Mesodermal cell (in vitro differentiated cells): ENCODE measurements around the gene EPSTI1.

Experiments used
- H3K27ac ChIP-seq: 2 replicates; pipeline ENCODE4 v1.7.0; 2013; ENCODE audit warnings: mild to moderate bottlenecking, low read depth, low read length, moderate library complexity; ENCODE audit not compliant: severe bottlenecking
- H3K36me3 ChIP-seq: 2 replicates; pipeline ENCODE4 v1.7.1; 2013; ENCODE audit warnings: mild to moderate bottlenecking, low read length, moderate library complexity; ENCODE audit not compliant: control insufficient read depth, insufficient read depth
- H3K4me1 ChIP-seq: one replicate; pipeline ENCODE4 v1.7.1; 2013; ENCODE audit warnings: mild to moderate bottlenecking, low read length; ENCODE audit not compliant: insufficient read depth, control insufficient read depth, poor library complexity, severe bottlenecking
- H3K4me3 ChIP-seq: 2 replicates; pipeline ENCODE4 v1.7.0; 2013; ENCODE audit warnings: low read length, control low read depth, mild to moderate bottlenecking; ENCODE audit not compliant: insufficient read depth, poor library complexity, severe bottlenecking; ENCODE audit errors: extremely low read depth
- H3K9me3 ChIP-seq: 2 replicates; pipeline ENCODE4 v1.7.1; 2013; ENCODE audit warnings: mild to moderate bottlenecking, low read length, moderate library complexity; ENCODE audit not compliant: control insufficient read depth
- WGBS, 2 experiments: methylation state at CpG; one replicate each; pipeline ENCODE4 v1.1.5; 2013; ENCODE audit warnings: missing lambda C conversion rate in 2 of 2; ENCODE audit not compliant: insufficient coverage in 2 of 2; 5-methylcytosine and 5-hydroxymethylcytosine counted together

The EPSTI1 gene

DNA sequence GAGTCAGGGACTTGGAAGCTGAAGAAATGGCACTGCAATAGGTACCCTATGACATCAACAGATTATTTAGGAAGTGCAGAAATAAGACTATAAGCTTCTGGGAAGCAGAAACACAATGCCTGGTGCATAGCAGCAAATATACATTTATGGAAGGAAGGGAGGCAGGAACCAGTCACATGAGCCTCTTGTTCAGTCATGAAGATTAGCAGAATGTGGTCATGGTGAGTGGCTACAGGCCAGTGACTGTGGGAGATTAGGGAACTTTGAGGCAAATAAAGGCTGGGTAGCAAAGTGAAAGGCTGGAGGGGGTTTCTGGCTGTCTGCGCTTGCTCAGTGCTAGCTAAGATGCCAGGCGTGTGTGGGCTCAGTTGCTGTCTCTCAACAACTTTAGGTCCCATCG lies 96.3 kb downstream of the EPSTI1 start:
- H3K4me1 ChIP-seq: no peaks in the 10 kb centered on the region
- H3K27ac ChIP-seq: no peak overlapping the region
- no peaks in the 10 kb centered on the region for H3K9me3 ChIP-seq
- H3K36me3 ChIP-seq: no peaks in the 10 kb centered on the region
- 89 to 100% methylated on average over 3 of the region's 3 CpGs for WGBS, 2 experiments
- H3K4me3 ChIP-seq: no peak overlapping the region

DNA sequence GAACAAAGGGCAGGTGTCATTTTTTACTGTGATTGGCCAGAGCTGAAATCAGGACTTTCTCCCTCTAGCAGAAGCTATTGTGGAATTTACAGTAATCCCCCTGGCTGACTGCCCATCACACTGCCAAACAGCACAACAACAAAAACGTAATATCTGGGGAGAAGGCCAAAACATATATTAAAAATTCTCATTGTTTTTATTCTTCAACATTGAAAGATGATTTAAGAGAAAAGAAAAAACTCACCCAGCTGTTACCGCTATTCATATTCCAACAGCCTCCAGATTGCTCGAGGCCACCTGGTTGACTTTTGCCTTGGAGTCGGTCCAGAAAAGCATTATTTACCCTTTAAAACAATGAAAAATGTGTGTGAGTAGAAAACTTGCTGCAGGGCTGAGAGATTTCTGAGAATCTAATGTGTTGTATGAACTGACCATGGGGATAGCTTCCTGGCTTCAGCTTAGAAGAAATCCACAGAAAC lies 97.2 kb downstream of the EPSTI1 start:
- no CpG with 5 or more reads among the region's 4 CpGs for WGBS, 2 experiments
- Histone ChIP-seq H3K4me1 (no peaks in the 10 kb centered on the region), H3K4me3 (no peak overlapping the region), H3K9me3 (no peaks in the 10 kb centered on the region), H3K36me3 (no peaks in the 10 kb centered on the region), H3K27ac (no peak overlapping the region)

DNA sequence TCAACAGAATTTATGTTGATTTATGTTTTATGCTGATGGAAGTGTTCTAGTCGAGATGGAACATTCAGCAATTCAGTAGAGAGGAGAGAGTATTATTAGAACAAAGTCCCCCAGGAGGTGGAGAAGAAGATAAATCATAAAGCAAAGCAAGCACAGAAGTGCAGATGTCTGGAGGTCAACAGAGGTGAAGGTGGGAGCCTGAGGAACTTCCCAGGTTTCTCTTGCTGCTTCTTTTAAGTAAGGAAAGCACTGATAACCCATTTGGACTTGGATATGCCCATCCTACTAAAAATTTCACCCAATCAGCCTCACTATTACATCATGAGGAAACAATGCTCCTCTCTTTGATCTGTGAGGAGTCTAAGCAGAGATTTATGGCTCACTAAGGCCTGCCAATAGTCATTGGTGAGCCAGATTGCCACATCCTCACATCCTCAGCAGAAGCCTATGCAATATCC lies 98.8 kb downstream of the EPSTI1 start:
- no peak overlapping the region for H3K27ac ChIP-seq
- no peaks in the 10 kb centered on the region for H3K4me1 ChIP-seq
- H3K9me3 ChIP-seq: no peaks in the 10 kb centered on the region
- no peaks in the 10 kb centered on the region for H3K36me3 ChIP-seq
- H3K4me3 ChIP-seq: no peak overlapping the region
- WGBS, 2 experiments: 87% methylated on average over 1 of the region's 1 CpG; no CpG with 5 or more reads in 1 of the 2 experiments

DNA sequence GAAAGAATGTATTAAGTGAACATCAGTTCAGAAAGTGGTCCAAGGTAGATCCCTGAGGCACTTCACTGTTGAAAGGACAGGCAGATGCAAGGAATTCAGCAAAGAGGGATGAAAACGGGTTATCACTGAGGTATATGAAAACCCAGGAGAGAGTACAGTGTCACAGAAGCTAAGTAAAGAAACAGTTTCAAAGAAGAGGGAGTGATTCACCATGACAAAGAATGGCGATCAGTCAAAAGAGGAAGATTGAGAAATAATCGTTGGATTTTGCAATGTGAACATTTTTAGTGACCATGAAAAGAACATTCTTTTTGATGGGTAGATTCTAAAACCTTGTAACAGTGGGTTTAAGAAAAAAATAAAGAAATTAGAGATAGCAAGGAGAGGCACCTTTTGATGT lies 99.3 kb downstream of the EPSTI1 start:
- Histone ChIP-seq H3K9me3 (no peaks in the 10 kb centered on the region), H3K27ac (no peak overlapping the region), H3K4me3 (no peak overlapping the region), H3K36me3 (no peaks in the 10 kb centered on the region), H3K4me1 (no peaks in the 10 kb centered on the region)
- 89 to 93% methylated on average over 3 of the region's 3 CpGs for WGBS, 2 experiments

DNA sequence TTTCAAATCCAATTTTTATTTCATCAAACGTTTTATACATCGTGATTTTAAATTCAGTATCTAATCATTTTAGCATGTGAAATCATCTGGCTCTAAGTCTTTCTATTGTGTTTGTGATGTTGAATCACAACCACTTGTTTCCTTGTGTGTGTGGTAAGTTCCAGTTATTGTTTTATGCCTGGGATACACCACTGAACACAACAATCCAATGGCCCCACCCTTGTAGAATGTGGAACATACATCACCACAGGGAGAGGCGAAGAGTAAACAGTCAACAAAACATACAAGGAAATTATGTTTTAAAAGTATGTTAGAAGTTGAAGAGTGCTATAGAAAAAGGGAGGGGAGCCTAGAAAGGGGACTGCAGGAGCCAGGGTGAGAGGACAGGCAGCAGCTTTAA lies 100.5 kb downstream of the EPSTI1 start:
- Histone ChIP-seq H3K9me3 (no peaks in the 10 kb centered on the region), H3K36me3 (no peaks in the 10 kb centered on the region), H3K4me3 (no peak overlapping the region), H3K27ac (no peak overlapping the region), H3K4me1 (no peaks in the 10 kb centered on the region)
- WGBS, 2 experiments: no CpG with 5 or more reads among the region's 3 CpGs

DNA sequence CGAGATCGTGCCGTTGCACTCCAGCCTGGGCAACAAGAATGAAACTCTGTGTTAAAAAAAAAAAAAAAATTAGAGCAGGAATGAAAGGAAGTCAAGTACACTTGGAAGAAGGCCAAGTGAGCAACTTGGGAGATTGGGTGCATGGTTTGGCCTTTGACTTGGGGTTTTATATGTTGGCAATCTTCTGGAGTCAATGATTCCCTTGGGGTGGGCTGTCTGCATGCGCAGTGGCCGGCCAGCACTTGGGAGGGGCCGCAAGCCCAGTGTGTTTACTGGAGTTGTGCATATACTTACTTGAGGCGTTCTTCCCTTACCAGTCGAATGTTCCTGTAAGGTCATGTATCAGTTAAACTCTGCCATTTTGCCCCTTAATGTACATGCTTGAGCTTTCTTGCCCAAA lies 106.7 kb downstream of the EPSTI1 start:
- Histone ChIP-seq H3K27ac (no peak overlapping the region), H3K36me3 (no peaks in the 10 kb centered on the region), H3K4me1 (peaks cover 13% of the 10 kb centered on the region), H3K9me3 (no peaks in the 10 kb centered on the region), H3K4me3 (no peak overlapping the region)
- WGBS, 2 experiments: 94 to 98% methylated on average over 8 of the region's 8 CpGs

DNA sequence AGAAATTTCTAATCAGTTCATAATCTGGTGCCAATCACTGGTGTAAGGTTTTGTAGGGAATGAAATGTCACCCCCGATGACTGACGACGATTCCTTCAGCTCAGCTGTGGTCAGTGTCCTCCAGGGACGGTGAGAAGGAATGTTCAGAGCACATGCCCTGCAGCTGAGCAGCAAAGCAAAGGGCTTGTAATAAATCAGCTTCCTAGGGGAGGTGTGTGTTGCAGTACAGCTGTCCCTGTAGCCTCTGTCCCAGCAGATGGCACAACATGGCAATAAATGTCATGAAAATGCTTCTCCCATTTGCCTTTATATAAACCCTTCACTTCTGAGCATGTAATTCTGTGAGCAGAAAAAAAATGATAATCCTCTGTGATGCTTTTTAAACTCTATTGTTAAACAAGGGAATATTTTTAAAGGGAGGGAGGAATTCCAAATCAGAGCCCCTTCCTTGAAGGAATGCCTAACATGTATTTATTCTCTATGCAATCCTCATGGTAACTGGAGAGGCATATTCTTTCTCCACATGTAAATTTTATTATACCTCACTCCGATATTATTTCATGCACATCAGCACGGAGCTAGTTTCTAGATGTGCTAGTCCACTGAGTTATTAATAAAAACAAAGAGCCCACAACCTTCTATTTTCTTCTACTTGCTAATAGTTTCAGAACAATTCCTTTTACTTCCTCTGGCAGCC lies 108.1 kb downstream of the EPSTI1 start:
- H3K9me3 ChIP-seq: peaks cover 3% of the 10 kb centered on the region
- peaks cover 13% of the 10 kb centered on the region for H3K4me1 ChIP-seq
- H3K4me3 ChIP-seq: no peak overlapping the region
- H3K27ac ChIP-seq: no peak overlapping the region
- no peaks in the 10 kb centered on the region for H3K36me3 ChIP-seq
- 56 to 71% methylated on average over 5 to 6 of the region's 6 CpGs for WGBS, 2 experiments

DNA sequence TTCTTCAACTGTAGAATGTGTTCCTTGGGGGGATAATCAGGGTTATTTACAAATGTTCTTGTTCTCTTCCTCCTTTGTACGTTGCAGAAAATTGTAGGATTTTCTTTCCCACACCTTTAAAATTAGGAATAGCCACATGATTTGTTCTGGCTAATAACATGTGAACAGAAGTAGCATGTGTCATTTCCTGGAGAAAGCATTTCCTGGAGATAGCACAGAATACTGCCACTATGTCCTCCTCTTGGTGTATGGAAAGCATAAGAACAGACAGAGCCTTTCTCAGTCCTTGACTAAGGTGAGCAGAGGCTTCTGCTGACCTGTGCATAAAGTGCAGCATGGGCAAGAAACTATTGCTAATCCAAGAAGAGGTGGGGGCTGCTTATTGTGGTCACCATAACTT lies 108.9 kb downstream of the EPSTI1 start:
- Histone ChIP-seq H3K4me3 (no peak overlapping the region), H3K4me1 (peaks cover 13% of the 10 kb centered on the region), H3K9me3 (peaks cover 6% of the 10 kb centered on the region), H3K36me3 (no peaks in the 10 kb centered on the region), H3K27ac (no peak overlapping the region)
- no CpG with 5 or more reads among the region's 1 CpG for WGBS, 2 experiments

DNA sequence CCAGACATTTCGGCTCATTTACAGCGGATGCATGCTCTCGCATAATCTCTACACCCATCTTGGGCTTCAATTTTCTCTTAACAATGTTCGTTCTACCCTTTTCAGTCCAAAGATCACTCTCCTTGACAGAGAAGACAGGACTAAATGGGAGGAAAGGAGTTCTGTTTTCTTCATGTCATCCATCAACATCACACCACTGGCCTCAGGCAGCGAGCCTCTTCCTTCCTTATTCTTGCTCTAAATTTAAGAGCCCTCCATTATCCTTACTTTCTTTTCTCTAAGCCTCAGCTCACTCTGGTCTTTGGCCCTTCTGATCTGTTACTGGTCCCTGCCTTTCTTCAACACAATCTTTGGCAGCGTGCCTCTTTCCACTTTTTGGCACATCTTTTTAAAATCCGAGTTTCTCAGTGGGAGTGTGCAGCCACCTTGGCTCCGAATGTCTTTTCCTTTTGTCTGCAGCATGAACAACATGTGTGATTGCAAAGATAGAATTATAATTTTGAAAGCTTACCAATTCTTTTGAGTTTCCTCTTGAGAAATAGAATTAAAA lies 111.9 kb downstream of the EPSTI1 start:
- H3K4me3 ChIP-seq: no peak overlapping the region
- peaks cover 6% of the 10 kb centered on the region for H3K9me3 ChIP-seq
- WGBS, 2 experiments: 73 to 93% methylated on average over 2 to 4 of the region's 8 CpGs
- H3K4me1 ChIP-seq: peaks cover 25% of the 10 kb centered on the region
- no peaks in the 10 kb centered on the region for H3K36me3 ChIP-seq
- peak overlapping the region; percentile 25 for H3K27ac ChIP-seq

DNA sequence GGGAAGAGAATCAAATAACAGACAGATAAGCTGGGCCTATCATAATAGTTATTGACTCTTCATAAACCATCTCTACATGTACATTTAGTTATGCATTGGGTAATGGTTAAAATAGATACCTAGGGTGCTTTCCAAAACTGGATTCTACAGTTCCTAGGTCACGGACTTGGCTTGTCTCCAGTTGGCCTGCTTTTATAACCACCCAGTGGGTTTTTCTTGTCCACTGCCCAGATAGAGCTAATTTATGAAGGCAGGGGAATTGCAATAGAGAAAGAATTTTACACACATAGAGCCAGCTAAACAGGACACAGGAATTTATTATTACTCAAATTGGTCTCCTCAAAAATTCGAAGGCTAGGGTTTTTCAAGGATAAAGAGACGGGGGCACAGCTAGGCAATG lies 113.3 kb downstream of the EPSTI1 start:
- H3K27ac ChIP-seq: no peak overlapping the region
- H3K4me1 ChIP-seq: peaks cover 19% of the 10 kb centered on the region
- no peaks in the 10 kb centered on the region for H3K36me3 ChIP-seq
- H3K4me3 ChIP-seq: no peak overlapping the region
- H3K9me3 ChIP-seq: peaks cover 6% of the 10 kb centered on the region
- 100% methylated on average over 1 of the region's 3 CpGs; no CpG with 5 or more reads in 1 of the 2 experiments for WGBS, 2 experiments

DNA sequence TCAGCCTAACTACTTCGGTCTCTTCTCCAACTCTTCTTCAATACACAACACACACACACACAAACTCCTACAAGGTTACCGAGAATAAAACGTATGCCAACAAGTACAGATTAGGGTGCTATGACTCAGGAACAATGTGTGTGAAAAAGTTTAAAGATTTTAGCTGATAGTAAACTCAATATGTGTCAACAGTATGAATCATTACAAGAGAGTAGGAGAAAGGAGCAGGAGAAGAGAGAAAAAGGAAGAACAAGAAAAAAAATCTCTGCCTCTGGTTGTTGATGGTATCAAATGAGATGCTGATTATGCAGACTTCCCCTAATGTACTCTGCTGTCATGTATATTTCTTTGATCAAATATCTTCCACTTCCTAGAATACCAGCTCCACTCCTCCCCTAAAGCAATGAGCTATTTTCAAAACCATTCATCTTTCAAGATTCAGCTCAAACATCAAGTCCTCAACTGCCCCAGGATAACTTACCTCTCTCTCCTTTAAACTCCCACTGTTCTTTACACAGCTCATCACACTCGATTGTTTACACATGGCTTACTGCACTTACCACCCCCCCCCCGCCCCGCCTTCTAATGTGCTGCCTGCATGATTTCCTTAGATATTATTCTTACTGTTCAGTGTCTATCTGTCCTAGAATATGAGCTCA lies 115.0 kb downstream of the EPSTI1 start:
- Histone ChIP-seq H3K36me3 (no peaks in the 10 kb centered on the region), H3K4me3 (no peak overlapping the region), H3K27ac (no peak overlapping the region), H3K9me3 (peaks cover 6% of the 10 kb centered on the region), H3K4me1 (peaks cover 11% of the 10 kb centered on the region)
- 8% methylated on average over 1 of the region's 6 CpGs; no CpG with 5 or more reads in 1 of the 2 experiments for WGBS, 2 experiments
